PC-9 (cell line): ENCODE data around the gene SPDYE17. TPM values are rescaled to one million over a fixed set of nuclear protein-coding genes. Genes with fewer than 3 reads are reported as not detected.
"Not testable (repeated sequence)": the region's sequence is repeated elsewhere in the genome, so short reads cannot be mapped to it uniquely, and the experiment has no call there.

ENCODE experiments used
- Bru-seq: library from RNA; stranded (reverse); fragments of 400-500 nt; gene quantifications from one replicate; lab custom pipeline; 2021; lab: Mats Ljungman, UMichigan
- BruChase-seq, 2 experiments: library from RNA; stranded (reverse); fragments of 400-500 nt; gene quantifications; one replicate each; lab custom pipeline; 2021; lab: Mats Ljungman, UMichigan
- BruUV-seq: library from RNA; stranded (reverse); fragments of 400-500 nt; replicated peaks from 2 replicates; lab custom pipeline; 2021; lab: Mats Ljungman, UMichigan
- CTCF ChIA-PET: fragments of 300-600 bp; sonication (Branson Sonifier 250); formaldehyde crosslinking; loops from one replicate; lab custom pipeline; 2022; ENCODE audit warnings: antibody characterized with exemption; lab: Charles Lee
- POLR2A ChIA-PET: fragments of 300-600 bp; sonication (Branson Sonifier 250); formaldehyde crosslinking; loops from one replicate; lab custom pipeline; 2022; ENCODE audit warnings: antibody characterized with exemption; ENCODE audit not compliant: unreplicated experiment; lab: Charles Lee
- DNase-seq, 2 experiments: peaks; one replicate each; pipeline versions ENCODE4 v3.0.0 to v3.0.0-alpha.2; 2015 to 2022; ENCODE audit warnings: mixed read lengths in 1 of 2
- H2AFZ ChIP-seq: fragments of 200-600 bp; sonication (generic); 2 replicates; pipeline ENCODE4 v1.8.1; 2017; ENCODE audit warnings: antibody characterized with exemption
- H3F3A ChIP-seq: fragments of 200-600 bp; sonication (generic); 2 replicates; pipeline ENCODE4 v1.8.1; 2017; ENCODE audit warnings: antibody characterized with exemption, mild to moderate bottlenecking, low read depth; ENCODE audit not compliant: insufficient read depth
- H3K27ac ChIP-seq: fragments of 200-600 bp; sonication (generic); 2 replicates; pipeline ENCODE4 v1.6.1; 2016; ENCODE audit warnings: mixed run types
- H3K27me3 ChIP-seq: fragments of 200-600 bp; sonication (generic); 2 replicates; pipeline ENCODE4 v1.6.1; 2016; ENCODE audit warnings: low read depth, mixed run types; ENCODE audit not compliant: insufficient read depth
- H3K36me3 ChIP-seq: fragments of 200-600 bp; sonication (generic); 2 replicates; pipeline ENCODE4 v1.6.1; 2016; ENCODE audit warnings: low read depth, mixed run types
- H3K4me1 ChIP-seq: fragments of 200-600 bp; sonication (generic); replicated peaks from 2 replicates; pipeline ENCODE4 v1.6.1; 2016; ENCODE audit warnings: mixed run types; ENCODE audit not compliant: insufficient read depth
- H3K4me2 ChIP-seq: fragments of 200-600 bp; sonication (generic); 2 replicates; pipeline ENCODE4 v1.6.1; 2017; ENCODE audit warnings: mixed run types
- H3K4me3 ChIP-seq: fragments of 200-600 bp; sonication (generic); 2 replicates; pipeline ENCODE4 v1.6.1; 2016; ENCODE audit warnings: mixed run types
- H3K79me2 ChIP-seq: fragments of 200-600 bp; sonication (generic); 2 replicates; pipeline ENCODE4 v1.6.1; 2017; ENCODE audit warnings: low read depth, mixed run types
- H3K9me2 ChIP-seq: fragments of 200-600 bp; sonication (generic); 2 replicates; pipeline ENCODE4 v1.8.1; 2017; ENCODE audit warnings: mild to moderate bottlenecking; ENCODE audit not compliant: insufficient read depth
- H3K9me3 ChIP-seq: fragments of 200-600 bp; sonication (generic); 2 replicates; pipeline ENCODE4 v1.8.1; 2016; ENCODE audit warnings: low read depth; ENCODE audit not compliant: insufficient read depth
- H4K20me1 ChIP-seq: fragments of 200-600 bp; sonication (generic); 2 replicates; pipeline ENCODE4 v1.8.1; 2017; ENCODE audit not compliant: insufficient read depth
- intact Hi-C: fragments of 100-400 bp; cut with micrococcal nuclease; formaldehyde crosslinking; loops from one replicate; pipeline ENCODE4 v1.10.0; 2022; ENCODE audit not compliant: unreplicated experiment
- long read RNA-seq: library from polyadenylated mRNA; stranded (forward); transcript quantifications from one replicate; pipeline ENCODE4 v2.0.0, GENCODE V29; 2022
- total RNA-seq: library from RNA; stranded (reverse); gene quantifications from 2 replicates; pipeline ENCODE4 v1.2.3, GENCODE V29; 2021

The SPDYE17 gene
- not detected in 2 replicates for total RNA-seq
- Bru-seq, nascent RNA: not detected
- not detected for BruChase-seq, experiment 1, labeled RNA remaining after a 2-hour chase
- not detected for BruChase-seq, experiment 2, labeled RNA remaining after a 6-hour chase
- long read RNA-seq, partial matches to known transcripts: 0 of 4 reads
- long read RNA-seq, other reads (novel, unspliced or antisense): 4 of 4 reads

GRCh38 chr7:77032261-77032660 is at the start of gene SPDYE17:
Gene SPDYE17, minus strand, starts transcription at chr7:77032361. Its CDS starts 1,791 bp downstream, at chr7:77030570.
- H3K79me2 ChIP-seq, CTCF ChIA-PET, H3K4me2 ChIP-seq, H3K4me1 ChIP-seq, intact Hi-C loops, H3K27me3 ChIP-seq, H4K20me1 ChIP-seq, BruUV-seq, H2AFZ ChIP-seq, H3K27ac ChIP-seq, H3K4me3 ChIP-seq, H3K9me3 ChIP-seq, H3F3A ChIP-seq, H3K9me2 ChIP-seq, H3K36me3 ChIP-seq, POLR2A ChIA-PET, DNase-seq: not testable (repeated sequence)

GRCh38 chr7:77080236-77080635 is 48.1 kb upstream of the SPDYE17 start:
- H3K27me3 ChIP-seq, DNase-seq, CTCF ChIA-PET, H3K27ac ChIP-seq, intact Hi-C loops, H3K4me2 ChIP-seq, H3K79me2 ChIP-seq, H4K20me1 ChIP-seq, BruUV-seq, H3K4me3 ChIP-seq, H3K4me1 ChIP-seq, H2AFZ ChIP-seq, H3F3A ChIP-seq, H3K36me3 ChIP-seq, H3K9me2 ChIP-seq, H3K9me3 ChIP-seq, POLR2A ChIA-PET: not testable (repeated sequence)

- H2AFZ ChIP-seq, H3K27me3 ChIP-seq, H3K4me1 ChIP-seq, H3K79me2 ChIP-seq, POLR2A ChIA-PET, H3K36me3 ChIP-seq, BruUV-seq, H3K9me2 ChIP-seq, H3K9me3 ChIP-seq, H4K20me1 ChIP-seq, H3K27ac ChIP-seq, CTCF ChIA-PET, H3K4me2 ChIP-seq, DNase-seq, H3K4me3 ChIP-seq, H3F3A ChIP-seq, intact Hi-C loops: not testable (repeated sequence)
Measured at GRCh38 chr7:77079624-77080023, 47.5 kb upstream of the SPDYE17 start.

- BruUV-seq: not testable (repeated sequence)
Measured at GRCh38 chr7:77079112-77079511, 47.0 kb upstream of the SPDYE17 start.

GRCh38 chr7:77077060-77077459 is 44.9 kb upstream of the SPDYE17 start:
- H3K9me2 ChIP-seq, H3K4me2 ChIP-seq, H3K79me2 ChIP-seq, H3K9me3 ChIP-seq, DNase-seq, intact Hi-C loops, CTCF ChIA-PET, BruUV-seq, H3K4me1 ChIP-seq, H4K20me1 ChIP-seq, H3K27me3 ChIP-seq, H3K4me3 ChIP-seq, H3F3A ChIP-seq, H2AFZ ChIP-seq, H3K36me3 ChIP-seq, H3K27ac ChIP-seq, POLR2A ChIA-PET: not testable (repeated sequence)

More at GRCh38 chr7:77079112-77079511, 47.0 kb upstream of the SPDYE17 start:
- H4K20me1 ChIP-seq, H2AFZ ChIP-seq, H3F3A ChIP-seq, H3K4me1 ChIP-seq, H3K9me3 ChIP-seq, CTCF ChIA-PET, H3K4me2 ChIP-seq, H3K79me2 ChIP-seq, intact Hi-C loops, POLR2A ChIA-PET, H3K9me2 ChIP-seq, H3K4me3 ChIP-seq, H3K27me3 ChIP-seq, H3K36me3 ChIP-seq, DNase-seq, H3K27ac ChIP-seq: not testable (repeated sequence)

GRCh38 chr7:77074786-77075396 is 42.7 kb upstream of the SPDYE17 start:
- H3K79me2 ChIP-seq, H3K9me2 ChIP-seq, H3K4me3 ChIP-seq, H3K27me3 ChIP-seq, POLR2A ChIA-PET, H2AFZ ChIP-seq, H3K4me1 ChIP-seq, intact Hi-C loops, H3K9me3 ChIP-seq, H3K4me2 ChIP-seq, BruUV-seq, H4K20me1 ChIP-seq, H3F3A ChIP-seq, H3K36me3 ChIP-seq, H3K27ac ChIP-seq, CTCF ChIA-PET, DNase-seq: not testable (repeated sequence)

- H3K36me3 ChIP-seq, H3K79me2 ChIP-seq, H3F3A ChIP-seq, H3K27me3 ChIP-seq, H3K9me3 ChIP-seq, H3K4me2 ChIP-seq, H3K4me1 ChIP-seq, intact Hi-C loops, H3K27ac ChIP-seq, H3K4me3 ChIP-seq, H4K20me1 ChIP-seq, CTCF ChIA-PET, H2AFZ ChIP-seq, DNase-seq, POLR2A ChIA-PET, BruUV-seq, H3K9me2 ChIP-seq: not testable (repeated sequence)
Measured at GRCh38 chr7:77071108-77071507, 38.9 kb upstream of the SPDYE17 start.
